GM18858 (cell line): ENCODE measurements around the gene GLIS1.

Source experiments
- ATAC-seq: cut with Tn5 transposase; IDR thresholded peaks from one replicate; pipeline ENCODE4 v1.9.1; 2021; ENCODE audit not compliant: unreplicated experiment

Gene GLIS1

GRCh38 chr1:53719469-53719868, 19.5 kb downstream of the GLIS1 start:
- no peak for ATAC-seq

DNA sequence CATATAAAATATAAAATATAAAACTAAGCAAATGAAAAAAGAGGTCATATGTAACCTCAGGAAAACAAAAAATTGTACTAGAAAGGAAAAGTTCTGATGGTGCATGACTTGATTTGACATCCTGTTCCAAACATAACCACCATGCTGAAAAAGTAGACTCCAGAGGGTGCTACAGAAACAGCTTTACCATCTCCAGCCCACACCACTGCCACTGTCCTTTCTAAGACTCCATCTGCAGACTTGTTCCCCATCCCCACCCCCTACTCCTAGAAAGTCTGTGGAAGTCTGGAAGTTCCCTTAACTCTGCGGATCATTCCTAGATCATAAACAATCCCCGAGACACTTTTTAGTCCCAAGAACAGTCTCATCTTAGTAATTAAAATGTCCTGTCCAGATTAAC, 20.5 kb downstream of the GLIS1 start:
- ATAC-seq: no peak

GRCh38 chr1:53717025-53717804, 21.7 kb downstream of the GLIS1 start:
- ATAC-seq: no peak

GRCh38 chr1:53716150-53716549, 22.8 kb downstream of the GLIS1 start:
- no peak for ATAC-seq

DNA sequence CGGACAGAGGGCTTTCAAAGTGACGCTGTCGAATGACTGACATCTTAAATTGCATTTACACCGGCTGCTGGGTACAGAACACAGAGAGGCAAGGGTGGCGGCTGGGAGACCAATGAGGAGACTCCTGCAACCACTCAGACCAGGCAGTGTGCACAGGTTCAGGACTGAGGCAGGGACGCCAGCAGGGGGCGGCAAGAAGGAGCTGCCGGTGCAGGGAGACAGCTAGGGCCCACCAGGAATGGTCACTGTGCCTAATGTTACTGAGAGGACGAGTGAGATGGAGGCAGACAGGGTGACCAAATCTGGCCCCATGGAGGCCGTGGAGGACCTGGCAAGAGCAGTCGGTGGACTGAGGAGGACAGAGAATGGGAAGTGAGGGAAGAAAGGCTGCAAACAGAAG, 23.5 kb downstream of the GLIS1 start:
- no peak for ATAC-seq

- no peak for ATAC-seq
Measured at GRCh38 chr1:53712276-53712675, 26.7 kb downstream of the GLIS1 start.

DNA sequence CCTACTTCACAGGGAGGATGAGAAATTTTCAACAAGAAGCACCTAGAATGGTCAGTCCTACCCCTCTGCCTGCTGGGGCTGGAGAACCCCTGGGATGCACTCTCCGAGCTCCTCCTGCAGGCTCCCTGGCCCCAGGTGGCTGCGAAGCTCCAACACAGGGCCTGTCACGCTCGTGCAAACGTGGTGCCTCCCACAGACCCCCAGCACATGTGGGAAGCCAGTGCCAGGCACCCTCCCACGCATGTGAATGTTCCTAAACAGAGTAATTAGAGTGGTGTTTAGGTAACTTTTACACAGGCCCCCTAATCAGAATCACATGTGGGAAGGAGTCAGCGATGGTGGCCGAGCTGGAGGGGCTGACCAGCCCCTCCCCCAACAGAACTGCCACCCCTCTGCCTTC, 28.4 kb downstream of the GLIS1 start:
- no peak for ATAC-seq

- no peak for ATAC-seq
Measured at GRCh38 chr1:53708687-53709086, 30.3 kb downstream of the GLIS1 start.

GRCh38 chr1:53706356-53706755, 32.6 kb downstream of the GLIS1 start:
- no peak for ATAC-seq

DNA sequence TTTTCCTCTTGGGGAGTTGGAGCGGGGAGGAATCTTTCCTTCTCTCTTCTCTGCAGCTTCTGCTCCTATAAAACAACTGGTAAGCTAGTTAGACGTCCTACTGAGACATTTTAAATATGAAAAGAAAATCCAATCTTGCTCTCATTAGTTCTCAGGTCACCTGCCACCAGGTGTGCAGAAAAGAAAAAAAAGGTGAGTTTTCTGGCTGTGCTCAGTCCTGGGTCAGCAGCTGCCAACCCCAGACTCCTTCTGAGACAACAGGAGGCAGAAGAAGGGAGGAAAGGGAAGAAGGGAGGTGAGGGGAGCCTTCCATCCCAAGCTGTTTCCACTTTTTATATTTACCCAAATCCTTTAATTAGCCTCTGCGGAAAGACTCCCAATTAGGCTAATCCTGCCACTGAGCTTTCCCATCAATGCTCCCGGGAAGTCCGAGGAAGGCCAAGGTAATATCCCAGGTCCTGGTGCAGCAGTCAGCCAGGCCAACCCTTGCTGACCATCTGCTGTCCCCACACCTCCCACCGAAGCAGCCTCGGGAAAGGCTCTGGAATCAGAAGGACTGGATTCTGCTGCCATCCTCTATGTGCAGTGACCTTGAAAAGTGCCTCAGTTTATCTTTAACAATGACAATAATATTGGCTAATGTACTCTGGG, 33.4 kb downstream of the GLIS1 start:
- no peak for ATAC-seq

GRCh38 chr1:53704804-53705445, 34.0 kb downstream of the GLIS1 start:
- no peak for ATAC-seq

- no peak for ATAC-seq
Measured at GRCh38 chr1:53704304-53704703, 34.7 kb downstream of the GLIS1 start.

DNA sequence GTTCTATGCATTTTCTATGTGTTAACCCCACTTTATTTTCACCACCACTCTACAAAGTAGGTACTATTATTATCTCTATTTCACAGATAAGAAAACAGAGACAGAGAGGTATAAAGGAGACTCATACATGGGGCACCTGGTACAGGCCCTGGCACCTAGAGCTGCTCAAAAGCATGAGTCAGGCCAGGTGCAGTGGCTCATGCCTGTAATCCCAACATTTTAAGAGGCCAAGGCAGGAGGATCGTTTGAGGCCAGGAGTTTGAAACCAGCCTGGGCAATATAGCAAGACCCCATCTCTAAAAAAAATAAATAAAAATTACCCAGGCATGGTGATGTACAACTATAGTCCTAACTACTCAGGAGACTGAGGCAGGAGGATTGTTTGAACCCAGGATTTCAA, 35.8 kb downstream of the GLIS1 start:
- no peak for ATAC-seq

DNA sequence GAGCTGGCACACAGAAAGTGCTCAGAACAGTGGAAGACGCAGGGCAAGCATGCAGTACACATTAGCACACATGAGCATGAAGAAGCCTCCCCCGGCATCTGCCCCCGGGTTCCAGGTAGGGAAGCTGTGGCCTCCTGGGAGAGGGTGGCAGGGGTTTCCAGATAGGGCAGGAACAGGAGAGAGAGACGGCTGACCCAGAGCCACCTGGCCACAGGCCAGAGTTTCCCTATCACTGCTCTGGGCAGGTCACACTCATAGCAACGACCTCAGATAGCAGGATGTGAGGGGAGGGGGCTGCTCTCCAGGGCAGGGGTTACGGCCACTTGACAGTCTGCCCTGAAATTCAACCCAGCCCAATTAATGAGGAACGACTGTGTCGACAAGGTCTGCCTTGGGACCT, 36.6 kb downstream of the GLIS1 start:
- ATAC-seq: no peak

DNA sequence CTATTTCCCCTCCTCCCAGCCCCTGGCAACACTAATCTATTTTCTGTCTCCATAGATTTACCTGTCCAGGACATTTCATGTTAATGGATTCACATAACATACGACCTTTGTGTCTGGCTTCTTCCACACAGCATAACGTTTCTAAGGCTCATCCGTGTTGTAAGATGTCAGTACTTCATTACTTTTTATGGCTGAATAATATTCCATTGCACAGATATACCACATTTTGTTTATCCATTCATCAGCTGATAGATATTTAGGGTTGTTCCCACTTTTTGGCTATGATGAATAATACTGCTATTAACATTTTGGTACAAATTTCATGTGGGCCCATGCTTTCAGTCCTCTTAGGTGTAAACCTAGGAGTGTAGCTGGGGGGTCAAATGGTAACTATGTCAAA, 38.2 kb downstream of the GLIS1 start:
- ATAC-seq: no peak

GRCh38 chr1:53699981-53700380, 39.0 kb downstream of the GLIS1 start:
- ATAC-seq: no peak

DNA sequence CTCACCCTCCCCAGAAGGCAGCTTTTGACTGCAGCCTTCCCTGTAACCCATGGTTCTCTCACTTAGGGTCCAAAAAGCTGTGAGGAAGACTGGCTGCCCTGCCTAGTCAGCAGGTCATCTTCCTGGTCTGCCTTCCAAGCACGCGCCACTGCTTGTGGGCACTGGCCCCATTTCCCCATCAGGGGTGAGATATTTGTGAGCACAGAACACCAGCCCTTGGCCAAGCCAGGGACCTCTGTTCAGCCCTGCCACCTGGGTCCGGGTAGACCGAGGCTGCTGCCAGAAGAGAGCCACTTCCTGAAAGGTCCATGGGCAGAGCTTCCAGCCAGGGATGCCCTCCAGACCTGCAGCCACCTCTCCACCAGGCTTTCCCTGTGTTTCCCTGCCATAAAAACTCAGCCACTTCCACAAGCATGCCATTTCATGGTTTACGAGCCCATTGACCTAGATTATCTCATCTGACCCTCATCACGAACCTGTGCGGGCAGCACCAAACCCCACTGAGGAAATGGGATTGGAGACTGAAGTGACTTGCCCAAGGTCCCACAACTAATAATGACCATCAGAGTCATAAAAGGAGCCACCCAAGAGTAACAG, 40.5 kb downstream of the GLIS1 start:
- no peak for ATAC-seq

DNA sequence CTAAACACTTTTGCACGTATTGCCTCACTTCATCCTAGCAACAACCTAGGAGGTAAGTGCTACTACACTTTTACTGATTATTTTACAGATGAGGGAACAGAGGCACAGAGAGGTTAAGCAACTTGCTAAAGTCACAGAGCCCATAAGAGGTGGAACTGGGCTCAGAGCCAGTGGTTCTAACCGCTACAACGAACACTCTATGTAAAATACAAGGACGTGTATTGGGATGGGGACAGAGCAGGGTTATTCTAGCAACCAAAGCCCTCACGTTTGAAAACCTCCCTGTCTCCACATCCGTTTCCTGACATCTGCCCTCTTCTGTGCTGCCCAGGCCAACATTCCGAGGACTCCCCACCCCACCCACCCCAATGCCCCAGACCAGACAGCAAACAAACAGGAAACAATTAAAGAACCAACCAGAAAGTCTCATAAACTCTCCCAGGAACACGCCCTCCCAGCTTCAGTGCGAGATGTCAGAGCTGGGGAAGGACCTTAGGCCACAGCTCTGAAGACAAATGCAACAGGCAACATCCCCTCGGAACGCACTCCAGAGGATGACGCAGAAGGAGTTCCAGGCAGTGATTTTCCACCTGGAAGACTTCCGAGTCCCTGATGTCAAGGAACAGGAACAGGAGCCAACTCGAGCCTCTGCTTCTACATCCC, 41.1 kb downstream of the GLIS1 start:
- ATAC-seq: no peak

DNA sequence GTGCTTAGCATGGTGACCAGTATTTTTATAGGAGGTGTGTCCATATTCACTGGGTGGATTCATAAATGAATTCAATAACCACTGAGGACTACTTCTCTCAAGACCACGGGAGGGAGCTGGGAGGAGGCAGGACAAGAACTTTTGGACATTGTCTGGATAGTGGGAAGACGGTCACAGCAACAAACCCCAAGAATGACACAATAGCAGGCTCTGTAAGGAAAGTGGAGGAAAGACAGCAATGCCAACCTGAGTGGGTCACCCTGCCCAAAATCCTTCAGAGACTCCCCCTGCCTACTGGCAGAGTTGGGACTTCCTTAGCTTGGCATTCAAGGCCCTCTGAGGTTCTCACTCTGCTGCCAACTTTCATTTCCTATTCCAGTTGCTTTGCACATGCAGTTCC, 42.0 kb downstream of the GLIS1 start:
- no peak for ATAC-seq

- no peak for ATAC-seq
Measured at GRCh38 chr1:53696571-53696970, 42.4 kb downstream of the GLIS1 start.

GRCh38 chr1:53696051-53696450, 42.9 kb downstream of the GLIS1 start:
- ATAC-seq: no peak
